KOPT-K1 (cell line): ENCODE measurements around the gene PNCK.
"Not testable (repeated sequence)": the region's sequence is repeated elsewhere in the genome, so short reads cannot be mapped to it uniquely, and the experiment has no call there.

Source experiments
- H3K27ac ChIP-seq: fragments of 200-600 bp; sonication (generic); 2 replicates; pipeline ENCODE4 v1.5.1; 2016; ENCODE audit warnings: antibody characterized with exemption, mild to moderate bottlenecking, low read depth, low read length; ENCODE audit not compliant: poor library complexity, severe bottlenecking
- H3K36me3 ChIP-seq: fragments of 200-600 bp; sonication (generic); 2 replicates; pipeline ENCODE4 v1.5.1; 2017; ENCODE audit warnings: antibody characterized with exemption, mild to moderate bottlenecking, low read length, moderate library complexity; ENCODE audit not compliant: insufficient read depth
- H3K9me3 ChIP-seq: fragments of 200-600 bp; sonication (generic); 2 replicates; pipeline ENCODE4 v1.5.1; 2017; ENCODE audit warnings: antibody characterized with exemption, low read length, mild to moderate bottlenecking; ENCODE audit not compliant: insufficient read depth, poor library complexity, severe bottlenecking

Gene PNCK

DNA sequence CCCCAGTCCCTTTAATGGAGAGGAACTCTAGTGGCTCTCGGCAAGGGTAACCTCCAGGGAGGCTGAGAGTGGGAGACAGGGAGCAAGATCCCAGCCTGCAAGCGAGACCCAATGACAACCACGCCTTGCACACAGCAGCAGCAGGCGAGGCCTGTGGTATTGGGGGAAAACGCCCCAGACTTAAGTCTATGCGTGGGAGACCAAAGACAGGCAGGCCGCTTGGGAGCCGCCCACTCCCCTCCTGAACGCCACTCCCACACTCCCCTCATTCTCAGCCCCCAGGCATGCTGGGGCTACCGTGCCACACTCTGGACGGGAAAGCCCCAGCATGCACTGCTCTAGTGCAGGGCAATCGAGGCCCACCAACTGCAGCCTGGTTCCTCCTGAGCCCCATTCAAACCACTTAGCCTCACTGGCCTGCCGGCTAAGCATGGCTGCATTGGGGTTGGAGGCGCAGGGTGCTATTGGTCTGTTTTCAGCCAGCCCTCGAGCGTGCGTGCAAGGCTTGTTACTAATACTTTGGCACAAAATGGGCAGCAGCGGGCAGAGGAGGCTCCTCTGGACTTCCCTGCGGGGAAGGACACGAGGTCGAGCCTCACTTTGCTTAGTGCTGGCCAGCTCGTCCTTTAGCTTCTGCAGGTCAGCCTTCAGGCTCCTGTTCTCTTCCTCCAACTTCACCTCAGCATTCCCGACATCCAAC lies 28.9 kb upstream of the PNCK start:
- H3K36me3 ChIP-seq, result peaks cover 73% of the 10 kb centered on the region
- H3K9me3 ChIP-seq, result no peaks in the 10 kb centered on the region
- H3K27ac ChIP-seq, result no peak overlapping the region

DNA sequence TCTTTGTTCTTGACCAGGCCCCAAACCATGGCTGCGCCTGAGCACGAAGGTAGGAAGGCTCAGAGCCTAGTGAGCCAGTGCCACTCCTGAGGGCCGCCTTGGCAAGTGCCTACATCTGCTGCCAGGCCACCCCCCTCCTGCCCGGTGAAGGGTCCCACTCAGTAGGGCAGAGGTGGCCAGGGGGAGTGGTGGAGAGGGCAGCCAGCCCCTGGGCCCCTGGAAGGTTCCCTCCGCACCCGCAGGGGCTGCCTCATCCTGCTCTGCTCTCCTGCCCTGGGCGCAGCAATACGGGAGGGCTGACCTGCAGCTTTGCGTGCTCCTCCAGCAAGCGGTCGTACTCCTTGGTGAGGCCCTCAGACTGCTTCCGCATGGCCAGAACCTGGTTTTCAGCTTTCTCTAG lies 28.1 kb upstream of the PNCK start:
- H3K9me3 ChIP-seq, result no peaks in the 10 kb centered on the region
- H3K36me3 ChIP-seq, result peaks cover 69% of the 10 kb centered on the region
- H3K27ac ChIP-seq, result no peak overlapping the region

GRCh38 chrX:153700967-153701366 lies 27.4 kb upstream of the PNCK start:
- Histone ChIP-seq H3K36me3 (peaks cover 63% of the 10 kb centered on the region), H3K27ac (no peak overlapping the region), H3K9me3 (no peaks in the 10 kb centered on the region)

DNA sequence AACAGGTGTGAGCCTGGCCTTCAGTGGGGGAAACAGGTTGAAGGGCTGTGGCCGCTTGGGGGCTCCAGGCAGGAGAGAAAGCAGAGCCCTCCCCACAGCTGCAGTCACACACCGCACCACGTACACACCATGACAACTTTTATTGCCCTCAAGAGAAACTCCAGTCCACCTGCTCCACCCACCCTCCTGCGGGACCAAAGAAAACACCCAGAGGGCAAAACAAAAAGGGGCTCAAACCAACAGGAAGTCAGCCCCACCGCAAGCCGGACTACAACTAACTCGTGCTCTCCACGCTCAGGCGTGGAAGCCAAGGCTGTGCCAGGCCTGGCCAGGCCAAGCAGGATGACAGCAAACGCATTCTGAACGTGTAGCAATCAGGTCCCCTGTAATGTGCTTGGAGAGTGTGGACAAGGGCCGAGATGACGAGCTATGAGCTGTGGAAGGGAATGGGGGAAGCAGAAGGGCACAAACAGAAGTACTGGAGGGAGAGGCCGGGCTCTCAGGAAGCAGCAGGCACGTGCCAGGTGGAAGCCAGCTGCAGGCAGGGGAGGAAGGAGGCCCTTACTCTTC lies 26.8 kb upstream of the PNCK start:
- H3K27ac ChIP-seq, result no peak overlapping the region
- peaks cover 63% of the 10 kb centered on the region for H3K36me3 ChIP-seq
- no peaks in the 10 kb centered on the region for H3K9me3 ChIP-seq

- not testable (repeated sequence) for H3K27ac ChIP-seq, H3K9me3 ChIP-seq
- H3K36me3 ChIP-seq, result peaks cover 63% of the 10 kb centered on the region
These were observed 26.3 kb upstream of the PNCK start for GRCh38 chrX:153699784-153700371.

GRCh38 chrX:153699210-153699783 lies 25.7 kb upstream of the PNCK start:
- H3K36me3 ChIP-seq, result peaks cover 57% of the 10 kb centered on the region
- not testable (repeated sequence) for H3K27ac ChIP-seq, H3K9me3 ChIP-seq

GRCh38 chrX:153697924-153698865 lies 24.6 kb upstream of the PNCK start:
- Histone ChIP-seq H3K9me3 (no peaks in the 10 kb centered on the region), H3K36me3 (peaks cover 46% of the 10 kb centered on the region), H3K27ac (no peak overlapping the region)

DNA sequence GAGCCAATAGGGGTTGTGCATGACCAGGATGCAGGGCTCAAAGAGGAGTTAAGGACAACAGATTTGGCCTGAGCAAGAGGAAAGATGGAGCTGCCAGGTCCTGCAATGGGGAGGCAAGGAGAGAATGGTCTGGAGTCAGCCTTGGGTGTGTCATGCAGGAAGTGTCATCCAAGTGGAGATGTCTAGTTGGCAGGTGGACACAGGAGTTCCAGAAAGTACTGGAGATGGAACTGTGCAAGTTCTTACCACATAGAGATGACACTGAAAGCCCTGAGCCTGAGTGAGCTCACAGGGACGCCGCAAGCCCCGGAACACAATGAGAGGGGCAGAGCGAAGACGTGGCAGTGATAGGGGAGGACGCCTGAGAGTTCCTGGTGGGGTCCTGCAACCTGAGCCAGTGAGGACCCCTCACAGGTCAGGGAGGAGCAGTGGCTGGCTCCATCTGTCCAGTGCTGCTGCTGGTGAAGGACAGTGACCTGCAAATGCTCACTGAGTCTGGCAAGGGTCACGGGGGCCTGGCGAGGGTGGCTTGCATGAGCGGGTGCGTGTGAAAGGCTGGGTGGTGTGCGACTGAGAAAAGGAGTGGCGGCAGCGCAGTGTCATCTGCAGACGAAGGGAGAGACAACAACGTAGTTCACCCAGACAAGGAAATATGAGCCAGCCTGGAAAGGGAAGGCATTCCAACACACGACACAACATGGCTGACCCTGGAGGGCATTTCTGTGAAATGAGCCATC lies 23.5 kb upstream of the PNCK start:
- H3K9me3 ChIP-seq, H3K27ac ChIP-seq: not testable (repeated sequence)
- peaks cover 36% of the 10 kb centered on the region for H3K36me3 ChIP-seq

- peaks cover 30% of the 10 kb centered on the region for H3K36me3 ChIP-seq
- H3K9me3 ChIP-seq, H3K27ac ChIP-seq: not testable (repeated sequence)
These were observed 22.9 kb upstream of the PNCK start for GRCh38 chrX:153696538-153696937.

GRCh38 chrX:153696100-153696499 lies 22.5 kb upstream of the PNCK start:
- no peaks in the 10 kb centered on the region for H3K9me3 ChIP-seq
- H3K36me3 ChIP-seq, result peaks cover 25% of the 10 kb centered on the region; the same call in 1 of the 2 replicates
- no peak overlapping the region for H3K27ac ChIP-seq

GRCh38 chrX:153694687-153695270 lies 21.2 kb upstream of the PNCK start:
- Histone ChIP-seq H3K27ac (no peak overlapping the region), H3K9me3 (no peaks in the 10 kb centered on the region), H3K36me3 (peaks cover 21% of the 10 kb centered on the region; the same call in 1 of the 2 replicates)

DNA sequence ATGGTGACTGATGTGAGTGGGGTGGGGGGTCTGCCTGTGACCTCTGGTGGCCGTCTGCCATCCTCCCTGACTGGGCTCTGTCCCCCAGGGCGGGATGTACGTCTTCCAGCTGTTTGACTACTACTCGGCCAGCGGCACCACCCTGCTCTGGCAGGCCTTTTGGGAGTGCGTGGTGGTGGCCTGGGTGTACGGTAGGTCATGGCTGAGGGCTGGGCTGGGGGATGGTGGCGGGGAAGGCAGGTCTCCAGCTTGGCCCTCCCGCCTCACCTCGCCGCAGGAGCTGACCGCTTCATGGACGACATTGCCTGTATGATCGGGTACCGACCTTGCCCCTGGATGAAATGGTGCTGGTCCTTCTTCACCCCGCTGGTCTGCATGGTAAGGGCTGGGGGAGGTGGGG lies 20.6 kb upstream of the PNCK start:
- not testable (repeated sequence) for H3K27ac ChIP-seq, H3K9me3 ChIP-seq
- peaks cover 20% of the 10 kb centered on the region; the same call in 1 of the 2 replicates for H3K36me3 ChIP-seq

DNA sequence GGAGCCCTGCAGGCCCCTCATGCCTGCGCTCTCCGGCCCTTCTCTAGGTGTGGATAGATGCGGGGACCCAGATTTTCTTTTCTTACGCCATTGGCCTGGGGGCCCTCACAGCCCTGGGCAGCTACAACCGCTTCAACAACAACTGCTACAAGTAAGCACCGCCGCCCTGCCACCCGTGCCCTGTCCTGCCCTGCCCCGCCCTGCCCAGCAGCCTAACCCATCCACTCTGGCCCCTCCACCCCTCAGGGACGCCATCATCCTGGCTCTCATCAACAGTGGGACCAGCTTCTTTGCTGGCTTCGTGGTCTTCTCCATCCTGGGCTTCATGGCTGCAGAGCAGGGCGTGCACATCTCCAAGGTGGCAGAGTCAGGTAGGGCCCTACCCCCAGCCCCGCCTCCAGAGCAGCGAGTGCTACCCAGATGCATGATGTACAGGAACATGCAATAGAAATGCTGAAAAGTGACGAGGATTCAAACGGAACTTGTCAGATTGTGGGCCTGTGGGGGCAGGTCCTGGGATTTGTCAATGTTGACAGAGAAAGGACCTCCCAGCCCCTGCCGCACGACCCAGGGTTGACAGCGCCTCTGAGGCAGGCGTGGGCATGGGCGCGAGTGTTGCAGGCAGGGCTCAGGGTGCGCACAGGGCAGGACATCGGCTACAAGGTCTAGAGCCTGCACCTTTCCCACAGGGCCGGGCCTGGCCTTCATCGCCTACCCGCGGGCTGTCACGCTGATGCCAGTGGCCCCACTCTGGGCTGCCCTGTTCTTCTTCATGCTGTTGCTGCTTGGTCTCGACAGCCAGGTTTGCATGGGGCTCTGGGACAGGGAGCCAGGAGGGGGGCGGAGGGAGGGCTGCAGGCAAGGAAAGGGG lies 19.8 kb upstream of the PNCK start:
- Histone ChIP-seq H3K36me3 (peaks cover 12% of the 10 kb centered on the region; the same call in 1 of the 2 replicates), H3K27ac (no peak overlapping the region), H3K9me3 (no peaks in the 10 kb centered on the region)
